ENCODE data around the gene SRR. TPM values are rescaled to one million over a fixed set of nuclear protein-coding genes. Genes with fewer than 3 reads are reported as not detected.
"Not testable (repeated sequence)": the region's sequence is repeated elsewhere in the genome, so short reads cannot be mapped to it uniquely, and the experiment has no call there.

SRR gene
- total RNA-seq, 3 donors from 2014 or later (not counting 1 experiment from before 2014, with no cell fraction given) = 6.4 to 11.1 (median 7.9) TPM

DNA sequence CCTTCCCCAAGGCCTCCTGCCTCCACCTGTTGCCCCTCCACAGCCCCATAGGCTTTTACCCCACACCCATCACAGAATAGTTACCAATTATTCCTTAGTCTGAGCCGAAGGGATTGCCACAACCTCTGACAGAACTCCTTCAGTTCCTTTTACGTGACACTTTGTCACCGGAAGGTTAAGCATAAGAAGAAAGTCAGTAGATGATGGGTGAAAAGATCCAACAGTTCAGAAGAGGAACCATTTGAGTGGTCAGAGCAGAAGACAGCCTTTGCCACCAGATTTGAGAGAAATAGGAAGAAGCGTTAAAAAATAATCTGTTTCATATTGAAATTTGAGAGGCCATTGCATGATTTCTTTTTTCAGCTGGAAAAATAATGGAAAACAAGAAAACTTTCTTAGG lies 1.2 kb downstream of the SRR start:
- Mint-ChIP-seq H3K27me3 (ENCODE audit: low read depth in 2 of 2) (no peaks in the 10 kb centered on the region), H3K9me3 (no peaks in the 10 kb centered on the region), H3K4me3 (peak overlapping the region; percentile 64), H3K36me3 (peaks cover 5% of the 10 kb centered on the region), H3K27ac (no peak overlapping the region), H3K4me1 (peaks cover 33 to 46% of the 10 kb centered on the region in 2 donors)
- 96% methylated on average over 4 of the region's 4 CpGs for WGBS (ENCODE audit: insufficient coverage)
- intact Hi-C loops (cut with micrococcal nuclease) = no loop called here
- TF ChIP-seq CTCF (IDR thresholded peaks at IDR 0.05) = no peak
- Histone ChIP-seq H3K4me3 (ENCODE audit: low read length) (no peak overlapping the region), H3K27ac (ENCODE audit: low read length) (no peak overlapping the region), H3K27me3 (ENCODE audit: control insufficient read depth, insufficient read depth, low read length) (no peaks in the 10 kb centered on the region), H3K4me1 (ENCODE audit: control insufficient read depth, insufficient read depth, low read length) (peaks cover 19% of the 10 kb centered on the region), H3K36me3 (ENCODE audit: control insufficient read depth, insufficient read depth, low read length) (no peaks in the 10 kb centered on the region), H3K9me3 (ENCODE audit: control insufficient read depth, insufficient read depth, low read length) (no peaks in the 10 kb centered on the region)
- ATAC-seq (no peak), DNase-seq (no peak)

- no peaks in the 10 kb centered on the region for H3K9me3 ChIP-seq (ENCODE audit: control insufficient read depth, insufficient read depth, low read length)
- no peaks in the 10 kb centered on the region for H3K36me3 ChIP-seq (ENCODE audit: control insufficient read depth, insufficient read depth, low read length)
- H3K27ac ChIP-seq (ENCODE audit: low read length) = no peak overlapping the region
- Mint-ChIP-seq H3K27ac (no peak overlapping the region), H3K36me3 (no peaks in the 10 kb centered on the region), H3K9me3 (no peaks in the 10 kb centered on the region), H3K4me1 (peaks cover 13 to 25% of the 10 kb centered on the region in 2 donors), H3K4me3 (no peak overlapping the region), H3K27me3 (ENCODE audit: low read depth in 2 of 2) (no peaks in the 10 kb centered on the region)
- DNase-seq (no peak), ATAC-seq (no peak)
- no peaks in the 10 kb centered on the region for H3K27me3 ChIP-seq (ENCODE audit: control insufficient read depth, insufficient read depth, low read length)
- no peak overlapping the region for H3K4me3 ChIP-seq (ENCODE audit: low read length)
- peaks cover under 1% of the 10 kb centered on the region for H3K4me1 ChIP-seq (ENCODE audit: control insufficient read depth, insufficient read depth, low read length)
- WGBS (ENCODE audit: insufficient coverage) = 87% methylated on average over 6 of the region's 6 CpGs
- intact Hi-C loops (cut with micrococcal nuclease) = no loop called here
- no peak for TF ChIP-seq CTCF (IDR thresholded peaks at IDR 0.05)
These were observed 5.8 kb downstream of the SRR start for GRCh38 chr17:2309338-2310154.

DNA sequence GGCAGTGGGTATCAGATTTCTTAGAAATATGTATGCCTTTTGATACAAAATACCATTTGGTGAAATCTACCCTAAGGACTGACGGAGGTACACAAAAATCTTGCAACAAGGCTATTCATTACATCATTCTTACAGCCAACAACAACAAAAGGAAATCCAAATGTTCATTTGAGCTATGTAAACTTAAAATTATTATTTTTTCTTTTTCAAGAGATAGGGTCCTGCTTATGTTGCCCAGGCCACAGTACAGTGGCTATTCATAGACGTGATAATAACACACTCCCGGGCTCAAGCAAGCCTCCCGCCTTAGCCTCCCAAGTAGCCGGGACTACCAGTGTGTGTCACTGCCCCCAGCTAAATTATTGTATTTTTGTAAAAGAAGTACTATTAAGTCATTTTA lies 9.0 kb downstream of the SRR start:
- no peaks in the 10 kb centered on the region for H3K4me1 ChIP-seq (ENCODE audit: control insufficient read depth, insufficient read depth, low read length)
- 97% methylated on average over 4 of the region's 5 CpGs for WGBS (ENCODE audit: insufficient coverage)
- intact Hi-C loops (cut with micrococcal nuclease) = no loop called here
- ATAC-seq (no peak), DNase-seq (no peak)
- Mint-ChIP-seq H3K36me3 (no peaks in the 10 kb centered on the region), H3K4me1 (peaks cover under 1 to 6% of the 10 kb centered on the region in 2 donors), H3K4me3 (no peak overlapping the region), H3K9me3 (no peaks in the 10 kb centered on the region), H3K27ac (no peak overlapping the region), H3K27me3 (ENCODE audit: low read depth in 2 of 2) (no peaks in the 10 kb centered on the region)
- H3K36me3 ChIP-seq (ENCODE audit: control insufficient read depth, insufficient read depth, low read length) = no peaks in the 10 kb centered on the region
- H3K9me3 ChIP-seq (ENCODE audit: control insufficient read depth, insufficient read depth, low read length) = no peaks in the 10 kb centered on the region
- H3K27ac ChIP-seq (ENCODE audit: low read length) = no peak overlapping the region
- no peak overlapping the region for H3K4me3 ChIP-seq (ENCODE audit: low read length)
- H3K27me3 ChIP-seq (ENCODE audit: control insufficient read depth, insufficient read depth, low read length) = no peaks in the 10 kb centered on the region
- no peak for TF ChIP-seq CTCF (IDR thresholded peaks at IDR 0.05)

- H3K36me3 ChIP-seq (ENCODE audit: control insufficient read depth, insufficient read depth, low read length); H3K4me1 Mint-ChIP-seq; H3K27me3 Mint-ChIP-seq (ENCODE audit: low read depth in 2 of 2); H3K27ac ChIP-seq (ENCODE audit: low read length); H3K4me3 ChIP-seq (ENCODE audit: low read length); H3K27me3 ChIP-seq (ENCODE audit: control insufficient read depth, insufficient read depth, low read length); H3K4me1 ChIP-seq (ENCODE audit: control insufficient read depth, insufficient read depth, low read length); H3K9me3 Mint-ChIP-seq; intact Hi-C loops (cut with micrococcal nuclease); DNase-seq; H3K4me3 Mint-ChIP-seq; H3K9me3 ChIP-seq (ENCODE audit: control insufficient read depth, insufficient read depth, low read length); H3K27ac Mint-ChIP-seq; ATAC-seq; H3K36me3 Mint-ChIP-seq: not testable (repeated sequence)
- WGBS (ENCODE audit: insufficient coverage) = 97% methylated on average over 7 of the region's 7 CpGs
These were observed 13.1 kb downstream of the SRR start for GRCh38 chr17:2316916-2317205.
